ENCODE results near the gene ATF7.
A peak's percentile ranks its signal among the peaks of the same experiment; 100 is the strongest.

The ATF7 gene

DNA sequence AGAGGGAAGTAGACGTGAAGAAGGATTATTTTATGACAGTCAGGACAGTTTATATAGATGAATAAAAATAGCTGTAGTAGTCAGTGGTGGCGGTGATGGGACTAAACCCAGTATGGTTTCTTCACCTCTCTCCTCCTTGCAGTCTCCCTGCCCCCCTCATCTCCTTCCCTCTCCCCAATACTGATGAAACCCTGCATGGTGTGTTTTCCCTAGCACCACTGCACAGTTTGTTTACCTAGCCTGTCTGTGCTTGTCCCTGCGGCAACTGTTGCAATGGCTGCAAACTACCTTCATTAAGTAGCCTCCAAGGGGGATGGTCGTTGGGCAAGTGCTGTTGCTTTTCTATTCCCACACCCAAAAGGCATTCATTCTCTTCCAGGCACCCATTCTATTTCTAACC is 159.5 kb downstream of the ATF7 start:
- no peak overlapping the region for H3K4me3 ChIP-seq (ENCODE audit: low read length)
- DNase-seq (ENCODE audit: low read depth) = peak; percentile 90
- TF ChIP-seq, protein P1, sequence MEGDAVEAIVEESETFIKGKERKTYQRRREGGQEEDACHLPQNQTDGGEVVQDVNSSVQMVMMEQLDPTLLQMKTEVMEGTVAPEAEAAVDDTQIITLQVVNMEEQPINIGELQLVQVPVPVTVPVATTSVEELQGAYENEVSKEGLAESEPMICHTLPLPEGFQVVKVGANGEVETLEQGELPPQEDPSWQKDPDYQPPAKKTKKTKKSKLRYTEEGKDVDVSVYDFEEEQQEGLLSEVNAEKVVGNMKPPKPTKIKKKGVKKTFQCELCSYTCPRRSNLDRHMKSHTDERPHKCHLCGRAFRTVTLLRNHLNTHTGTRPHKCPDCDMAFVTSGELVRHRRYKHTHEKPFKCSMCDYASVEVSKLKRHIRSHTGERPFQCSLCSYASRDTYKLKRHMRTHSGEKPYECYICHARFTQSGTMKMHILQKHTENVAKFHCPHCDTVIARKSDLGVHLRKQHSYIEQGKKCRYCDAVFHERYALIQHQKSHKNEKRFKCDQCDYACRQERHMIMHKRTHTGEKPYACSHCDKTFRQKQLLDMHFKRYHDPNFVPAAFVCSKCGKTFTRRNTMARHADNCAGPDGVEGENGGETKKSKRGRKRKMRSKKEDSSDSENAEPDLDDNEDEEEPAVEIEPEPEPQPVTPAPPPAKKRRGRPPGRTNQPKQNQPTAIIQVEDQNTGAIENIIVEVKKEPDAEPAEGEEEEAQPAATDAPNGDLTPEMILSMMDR (IDR thresholded peaks at IDR 0.05; ENCODE audit: insufficient read depth, low read depth, low read length, missing control alignments) = no peak

DNA sequence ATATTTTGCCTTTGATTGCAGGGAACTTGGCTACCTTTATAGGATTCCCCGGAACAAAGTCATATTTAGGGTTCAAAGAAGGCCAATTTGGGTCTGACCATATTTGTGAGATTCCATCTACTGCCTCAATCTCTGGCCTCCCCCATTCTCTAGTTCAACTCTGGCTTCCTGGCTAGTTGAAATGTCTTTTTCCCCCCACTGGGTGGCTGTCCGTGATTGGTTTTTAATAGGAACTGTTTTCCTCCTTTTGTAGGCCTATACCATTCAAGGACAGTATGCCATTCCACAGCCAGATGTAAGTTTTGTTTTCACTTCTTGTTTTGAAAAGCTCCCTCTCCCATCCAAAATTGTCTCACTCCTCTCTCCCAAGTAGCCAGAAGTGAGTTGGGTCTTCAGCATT is 160.5 kb downstream of the ATF7 start:
- no peak overlapping the region for H3K4me3 ChIP-seq (ENCODE audit: low read length)
- TF ChIP-seq, protein P1 (IDR thresholded peaks at IDR 0.05; ENCODE audit: insufficient read depth, low read depth, low read length, missing control alignments) = no peak
- DNase-seq (ENCODE audit: low read depth) = no peak

DNA sequence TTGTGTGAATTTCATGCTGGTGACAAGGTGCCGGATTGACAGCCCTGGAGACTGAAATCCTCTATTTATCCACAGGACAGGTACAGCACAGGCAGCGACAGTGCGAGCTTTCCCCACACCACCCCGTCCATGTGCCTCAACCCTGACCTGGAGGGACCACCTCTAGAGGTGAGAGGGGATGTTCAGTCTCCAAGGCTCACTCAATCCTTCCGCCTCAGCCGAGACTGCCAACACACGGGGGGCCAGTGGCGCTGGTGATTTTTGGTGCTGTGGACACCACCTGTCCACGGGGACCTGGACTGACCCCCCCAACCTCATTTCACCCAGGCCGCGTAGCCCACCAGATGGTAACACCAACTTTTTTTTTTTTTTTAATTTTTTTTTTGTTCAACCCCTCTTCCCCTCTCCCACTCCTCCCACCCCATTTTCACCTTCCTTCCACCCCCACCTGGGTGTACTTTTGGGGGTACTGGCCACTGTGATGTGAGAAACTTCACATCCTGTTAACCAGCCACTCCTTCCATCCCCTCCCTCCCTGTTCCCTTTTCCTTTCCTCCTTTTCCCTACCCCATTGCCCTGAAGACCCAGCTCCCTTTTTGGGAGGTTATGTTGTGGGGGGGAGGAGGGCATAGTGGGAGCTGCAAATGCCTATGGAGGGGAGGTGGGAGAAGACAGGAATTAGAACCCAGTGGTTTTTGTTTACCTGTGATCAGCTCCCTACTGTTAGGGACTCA is 161.3 kb downstream of the ATF7 start:
- TF ChIP-seq, protein P1 (IDR thresholded peaks at IDR 0.05; ENCODE audit: insufficient read depth, low read depth, low read length, missing control alignments) = no peak
- DNase-seq (ENCODE audit: low read depth) = no peak
- no peak overlapping the region for H3K4me3 ChIP-seq (ENCODE audit: low read length)

DNA sequence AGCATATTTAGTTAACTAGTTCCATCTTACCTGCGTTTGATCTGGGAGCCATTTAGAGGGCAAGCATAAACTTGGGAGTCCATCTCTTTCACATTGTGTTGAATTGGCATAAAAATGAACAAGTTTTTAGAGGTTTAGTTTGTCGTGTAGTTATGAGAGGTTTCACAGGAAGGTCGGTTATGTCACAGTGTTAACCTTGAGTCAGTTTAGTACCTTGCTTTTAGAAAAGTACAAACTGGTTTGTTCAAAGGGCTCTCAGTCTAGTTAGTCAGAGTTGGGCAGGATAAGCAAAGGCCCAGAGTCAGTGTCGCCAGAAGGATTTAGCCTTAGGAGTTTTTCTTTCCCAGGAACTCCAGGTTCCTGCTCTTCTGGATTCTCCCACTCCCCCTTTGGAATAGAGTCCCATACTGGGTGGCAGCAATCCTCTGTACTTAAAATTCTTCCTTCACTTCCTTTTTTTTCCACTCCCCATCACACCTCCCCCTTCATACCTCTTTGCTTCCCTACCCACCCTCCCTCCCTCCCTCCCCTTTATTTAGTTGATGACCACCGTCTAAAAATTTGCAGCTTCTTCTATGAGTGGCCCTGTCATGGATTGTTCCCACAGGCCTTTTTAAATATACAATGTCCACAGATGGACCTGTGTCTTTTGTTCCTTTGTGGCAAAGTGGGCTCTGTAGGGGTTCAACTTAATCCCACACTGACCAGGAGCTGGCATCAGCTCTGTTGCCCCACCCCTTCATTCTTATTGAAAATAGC is 162.2 kb downstream of the ATF7 start:
- DNase-seq (ENCODE audit: low read depth) = no peak
- TF ChIP-seq, protein P1 (IDR thresholded peaks at IDR 0.05; ENCODE audit: insufficient read depth, low read depth, low read length, missing control alignments) = no peak

DNA sequence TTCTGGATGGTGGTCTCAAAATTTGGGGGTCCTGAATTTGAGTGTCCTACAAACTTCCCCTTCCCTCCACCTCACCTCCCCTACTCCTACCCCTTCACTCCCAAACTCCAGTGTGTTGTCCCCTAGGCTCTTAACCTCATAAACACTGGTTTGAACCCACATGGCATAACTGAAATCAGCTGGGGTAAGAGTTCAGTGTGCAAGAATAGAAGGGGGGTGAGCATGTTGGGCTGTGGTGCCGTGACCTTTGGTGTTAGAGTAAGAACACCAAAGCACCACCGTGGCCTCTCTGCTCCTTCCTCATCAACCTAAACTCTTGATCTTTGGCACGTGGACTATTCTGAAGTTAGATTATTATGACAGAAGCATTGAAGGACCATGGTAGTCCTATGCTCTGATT is 163.2 kb downstream of the ATF7 start:
- no peak overlapping the region for H3K4me3 ChIP-seq (ENCODE audit: low read length)
- no peak for DNase-seq (ENCODE audit: low read depth)
- TF ChIP-seq, protein P1 (IDR thresholded peaks at IDR 0.05; ENCODE audit: insufficient read depth, low read depth, low read length, missing control alignments) = no peak

More for the DNA sequence above, 162.2 kb downstream of the ATF7 start:
- H3K4me3 ChIP-seq (ENCODE audit: low read length) = no peak overlapping the region

DNA sequence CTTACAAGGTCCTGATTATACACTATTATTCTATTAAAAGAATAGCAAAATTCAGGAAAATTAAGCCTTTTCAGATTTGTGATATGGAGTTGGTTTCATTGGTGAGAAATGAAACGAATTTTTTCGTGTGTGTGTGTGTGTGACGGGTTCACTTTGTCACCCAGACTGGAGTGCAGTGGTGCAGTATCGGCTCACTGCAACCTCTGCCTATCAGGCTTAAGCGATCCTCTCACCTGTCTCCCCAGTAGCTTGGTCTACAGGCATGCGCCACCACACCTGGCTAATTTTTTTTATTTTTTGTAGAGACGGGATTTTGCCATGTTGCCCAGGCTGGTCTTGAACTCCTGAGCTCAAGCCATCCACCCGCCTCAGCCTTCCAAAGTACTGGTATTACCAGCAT is 164.6 kb downstream of the ATF7 start:
- TF ChIP-seq, protein P1 (IDR thresholded peaks at IDR 0.05; ENCODE audit: insufficient read depth, low read depth, low read length, missing control alignments) = no peak
- no peak overlapping the region for H3K4me3 ChIP-seq (ENCODE audit: low read length)
- no peak for DNase-seq (ENCODE audit: low read depth)
